ENCODE results near the gene CRMP1.

DNA sequence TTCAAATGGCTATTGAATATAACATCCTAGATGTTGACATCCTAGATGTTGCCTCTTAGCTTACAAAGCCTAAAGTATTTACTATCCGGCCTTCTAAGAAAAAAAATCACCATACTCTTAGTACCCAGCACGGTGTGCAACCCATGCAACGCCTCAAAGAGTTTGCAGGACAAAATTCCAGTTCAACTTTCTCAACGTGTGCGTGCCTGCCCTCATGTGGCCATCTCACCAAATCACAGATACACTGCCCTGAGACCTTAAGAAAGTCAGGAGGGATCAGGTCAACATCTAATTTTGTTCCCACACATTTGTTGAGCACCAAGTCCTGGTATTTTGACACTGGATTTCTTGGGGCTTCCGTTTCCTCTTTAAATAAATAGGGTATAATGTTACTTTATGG lies 68.3 kb downstream of the CRMP1 start:
- TF ChIP-seq, protein P1, sequence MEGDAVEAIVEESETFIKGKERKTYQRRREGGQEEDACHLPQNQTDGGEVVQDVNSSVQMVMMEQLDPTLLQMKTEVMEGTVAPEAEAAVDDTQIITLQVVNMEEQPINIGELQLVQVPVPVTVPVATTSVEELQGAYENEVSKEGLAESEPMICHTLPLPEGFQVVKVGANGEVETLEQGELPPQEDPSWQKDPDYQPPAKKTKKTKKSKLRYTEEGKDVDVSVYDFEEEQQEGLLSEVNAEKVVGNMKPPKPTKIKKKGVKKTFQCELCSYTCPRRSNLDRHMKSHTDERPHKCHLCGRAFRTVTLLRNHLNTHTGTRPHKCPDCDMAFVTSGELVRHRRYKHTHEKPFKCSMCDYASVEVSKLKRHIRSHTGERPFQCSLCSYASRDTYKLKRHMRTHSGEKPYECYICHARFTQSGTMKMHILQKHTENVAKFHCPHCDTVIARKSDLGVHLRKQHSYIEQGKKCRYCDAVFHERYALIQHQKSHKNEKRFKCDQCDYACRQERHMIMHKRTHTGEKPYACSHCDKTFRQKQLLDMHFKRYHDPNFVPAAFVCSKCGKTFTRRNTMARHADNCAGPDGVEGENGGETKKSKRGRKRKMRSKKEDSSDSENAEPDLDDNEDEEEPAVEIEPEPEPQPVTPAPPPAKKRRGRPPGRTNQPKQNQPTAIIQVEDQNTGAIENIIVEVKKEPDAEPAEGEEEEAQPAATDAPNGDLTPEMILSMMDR (IDR thresholded peaks at IDR 0.05; ENCODE audit: insufficient read depth, low read depth, low read length): peak; percentile 63
- TF ChIP-seq EZH2 (IDR thresholded peaks at IDR 0.05; ENCODE audit: insufficient read depth, low read length): no peak
